Measurements from ENCODE around the gene TSSK1B.

GRCh38 chr5:113437111-113437510 lies 2.3 kb upstream of the TSSK1B start:
- TF ChIP-seq CTCF (IDR thresholded peaks at IDR 0.05; ENCODE audit: insufficient read depth, low read length), result no peak
- no peak for TF ChIP-seq POLR2AphosphoS5 (IDR thresholded peaks at IDR 0.05; ENCODE audit: low read depth)
- no peak for TF ChIP-seq GABPA (IDR thresholded peaks at IDR 0.05; ENCODE audit: low read depth)
- no peak for TF ChIP-seq REST (IDR thresholded peaks at IDR 0.05; ENCODE audit: insufficient replicate concordance, low read depth)
- no peak for TF ChIP-seq SPI1 (IDR thresholded peaks at IDR 0.05; ENCODE audit: borderline replicate concordance, low read depth)

Measured in HL-60 (cell line).